ENCODE results near the gene CCL11. TPM values are rescaled to one million over a fixed set of nuclear protein-coding genes. Genes with fewer than 3 reads are reported as not detected.

Gene CCL11
- total RNA-seq, 2 experiments from 2014 or later, result not detected

- Mint-ChIP-seq H3K27me3 (peaks cover 8% of the 10 kb centered on the region), H3K36me3 (ENCODE audit: low read depth) (no peaks in the 10 kb centered on the region), H3K9me3 (no peaks in the 10 kb centered on the region), H3K4me3 (no peak overlapping the region), H3K27ac (no peak overlapping the region), H3K4me1 (ENCODE audit: low read depth) (no peaks in the 10 kb centered on the region)
- CTCF ChIA-PET, result interaction anchor here (1.2 kb wide), 1 partner anchor 112 kb away, joined by 6 read pairs; no protein-coding TSS in a partner anchor
- POLR2A ChIA-PET, result no interaction called here
- intact Hi-C loops (cut with micrococcal nuclease), result no loop called here
- TF ChIP-seq CTCF (IDR thresholded peaks at IDR 0.05), result no peak
- DNase-seq (no peak), ATAC-seq (no peak)
Measured at GRCh38 chr17:34249061-34249460, 36.5 kb upstream of the CCL11 start.

GRCh38 chr17:34249478-34249877 lies 36.1 kb upstream of the CCL11 start:
- peaks cover 8% of the 10 kb centered on the region for H3K27me3 Mint-ChIP-seq
- DNase-seq (no peak), ATAC-seq (no peak)
- intact Hi-C loops (cut with micrococcal nuclease), result no loop called here
- H3K27ac Mint-ChIP-seq, result no peak overlapping the region
- no peaks in the 10 kb centered on the region for H3K9me3 Mint-ChIP-seq
- POLR2A ChIA-PET, result no interaction called here
- no peaks in the 10 kb centered on the region for H3K36me3 Mint-ChIP-seq (ENCODE audit: low read depth)
- no peaks in the 10 kb centered on the region for H3K4me1 Mint-ChIP-seq (ENCODE audit: low read depth)
- TF ChIP-seq CTCF (IDR thresholded peaks at IDR 0.05), result no peak
- CTCF ChIA-PET, result interaction anchor here (1.2 kb wide), 1 partner anchor 112 kb away, joined by 6 read pairs; no protein-coding TSS in a partner anchor
- no peak overlapping the region for H3K4me3 Mint-ChIP-seq

GRCh38 chr17:34251186-34251585 lies 34.4 kb upstream of the CCL11 start:
- Mint-ChIP-seq H3K27me3 (peaks cover 11% of the 10 kb centered on the region), H3K4me3 (no peak overlapping the region), H3K36me3 (ENCODE audit: low read depth) (no peaks in the 10 kb centered on the region), H3K27ac (no peak overlapping the region), H3K9me3 (no peaks in the 10 kb centered on the region), H3K4me1 (ENCODE audit: low read depth) (peaks cover 3% of the 10 kb centered on the region)
- ChIA-PET CTCF (no interaction called here), POLR2A (no interaction called here)
- TF ChIP-seq CTCF (IDR thresholded peaks at IDR 0.05), result no peak
- ATAC-seq (no peak), DNase-seq (no peak)
- intact Hi-C loops (cut with micrococcal nuclease), result no loop called here

- H3K4me3 Mint-ChIP-seq, result no peak overlapping the region
- H3K4me1 Mint-ChIP-seq (ENCODE audit: low read depth), result peaks cover 3% of the 10 kb centered on the region
- H3K27ac Mint-ChIP-seq, result no peak overlapping the region
- CTCF ChIA-PET, result interaction anchor here (0.8 to 0.9 kb wide), 2 partner anchors 51 to 109 kb away, joined by 3 to 4 read pairs; no protein-coding TSS in a partner anchor
- ATAC-seq, result no peak
- peaks cover 11% of the 10 kb centered on the region for H3K27me3 Mint-ChIP-seq
- H3K36me3 Mint-ChIP-seq (ENCODE audit: low read depth), result no peaks in the 10 kb centered on the region
- POLR2A ChIA-PET, result no interaction called here
- H3K9me3 Mint-ChIP-seq, result no peaks in the 10 kb centered on the region
- no peak for DNase-seq
- TF ChIP-seq CTCF (IDR thresholded peaks at IDR 0.05), result no peak
- intact Hi-C loops (cut with micrococcal nuclease), result no loop called here
Measured at GRCh38 chr17:34252095-34252443, 33.5 kb upstream of the CCL11 start.

GRCh38 chr17:34252444-34253138 lies 33.0 kb upstream of the CCL11 start:
- Mint-ChIP-seq H3K4me1 (ENCODE audit: low read depth) (peaks cover 3% of the 10 kb centered on the region), H3K4me3 (no peak overlapping the region), H3K36me3 (ENCODE audit: low read depth) (no peaks in the 10 kb centered on the region), H3K9me3 (no peaks in the 10 kb centered on the region), H3K27me3 (peaks cover 16% of the 10 kb centered on the region), H3K27ac (no peak overlapping the region)
- intact Hi-C loops (cut with micrococcal nuclease), result no loop called here
- ATAC-seq (no peak), DNase-seq (no peak)
- no peak for TF ChIP-seq CTCF (IDR thresholded peaks at IDR 0.05)
- ChIA-PET POLR2A (no interaction called here), CTCF (interaction anchor here (0.8 to 0.9 kb wide), 2 partner anchors 52 to 108 kb away, joined by 3 to 4 read pairs; no protein-coding TSS in a partner anchor)
